Neural progenitor cell (in vitro differentiated cells): ENCODE results near the gene MAT2B. TPM values are rescaled to one million over a fixed set of nuclear protein-coding genes. Genes with fewer than 3 reads are reported as not detected.

Experiments used
- DNase-seq: peaks from one replicate; pipeline ENCODE4 v3.0.0-alpha.2; 2016; ENCODE audit warnings: low spot score
- H2AFZ ChIP-seq: fragments of 200-600 bp; sonication (generic); replicated peaks from 2 replicates; pipeline ENCODE4 v1.6.1; 2016; ENCODE audit warnings: antibody characterized with exemption
- H3F3A ChIP-seq: fragments of 200-600 bp; sonication (generic); 2 replicates; pipeline ENCODE4 v1.6.1; 2016; ENCODE audit warnings: antibody characterized with exemption, low read depth
- H3K27ac ChIP-seq: fragments of 200-600 bp; sonication (generic); 2 replicates; pipeline ENCODE4 v1.5.1; 2016; ENCODE audit warnings: mild to moderate bottlenecking
- H3K27me3 ChIP-seq: fragments of 200-600 bp; sonication (generic); 2 replicates; pipeline ENCODE4 v1.6.1; 2016; ENCODE audit warnings: mild to moderate bottlenecking, moderate library complexity
- H3K36me3 ChIP-seq: fragments of 200-600 bp; sonication (generic); 2 replicates; pipeline ENCODE4 v1.5.1; 2016
- H3K4me1 ChIP-seq: fragments of 200-600 bp; sonication (generic); 2 replicates; pipeline ENCODE4 v1.6.1; 2016; ENCODE audit warnings: mixed run types
- H3K4me2 ChIP-seq: fragments of 200-600 bp; sonication (generic); 2 replicates; pipeline ENCODE4 v1.6.1; 2016
- H3K4me3 ChIP-seq: fragments of 200-600 bp; sonication (generic); 2 replicates; pipeline ENCODE4 v1.5.1; 2016
- H3K79me2 ChIP-seq: fragments of 200-600 bp; sonication (generic); 2 replicates; pipeline ENCODE4 v1.6.1; 2016; ENCODE audit warnings: low read depth
- H3K9ac ChIP-seq: fragments of 200-600 bp; sonication (generic); 2 replicates; pipeline ENCODE4 v1.6.1; 2016
- H3K9me3 ChIP-seq: fragments of 200-600 bp; sonication (generic); 2 replicates; pipeline ENCODE4 v1.5.1; 2016; ENCODE audit warnings: low read depth
- H4K20me1 ChIP-seq: fragments of 200-600 bp; sonication (generic); 2 replicates; pipeline ENCODE4 v1.6.1; 2016; ENCODE audit warnings: low read depth
- H3K27ac Mint-ChIP-seq: 3 replicates; pipeline ENCODE4 v1.8.0; 2021; ENCODE audit warnings: mixed read lengths
- H3K27me3 Mint-ChIP-seq: 2 replicates; pipeline ENCODE4 v1.8.0; 2022; ENCODE audit warnings: low read depth, mild to moderate bottlenecking, inconsistent platforms, moderate library complexity, mixed read lengths; ENCODE audit not compliant: insufficient read depth
- H3K36me3 Mint-ChIP-seq: 3 replicates; pipeline ENCODE4 v1.8.0; 2021; ENCODE audit warnings: mixed read lengths
- H3K4me1 Mint-ChIP-seq: 3 replicates; pipeline ENCODE4 v1.8.0; 2021; ENCODE audit warnings: mixed read lengths
- H3K4me3 Mint-ChIP-seq: 3 replicates; pipeline ENCODE4 v1.8.0; 2021; ENCODE audit warnings: mild to moderate bottlenecking, moderate library complexity, mixed read lengths
- H3K9me3 Mint-ChIP-seq: 3 replicates; pipeline ENCODE4 v1.8.0; 2020; ENCODE audit warnings: mixed read lengths
- EZH2 ChIP-seq: fragments of 200-600 bp; sonication (generic); IDR thresholded peaks from 2 replicates; pipeline ENCODE4 v1.6.1; 2017; ENCODE audit warnings: antibody characterized with exemption, mild to moderate bottlenecking, moderate library complexity
- EZH2phosphoT487 ChIP-seq: fragments of 200-600 bp; sonication (generic); IDR thresholded peaks from 2 replicates; pipeline ENCODE4 v1.6.1; 2017; ENCODE audit warnings: antibody characterized with exemption
- total RNA-seq: library from RNA; depleted of rRNA; stranded (reverse); fragments of >200 nt; gene quantifications from 2 replicates; pipeline ENCODE4 v1.2.3, GENCODE V29; 2015; ENCODE audit warnings: low replicate concordance
- TF ChIP-seq, protein P1 (sequence below): fragments of 200-600 bp; sonication (generic); IDR thresholded peaks from 2 replicates; pipeline ENCODE4 v1.5.1; 2017; ENCODE audit warnings: antibody characterized with exemption, mild to moderate bottlenecking

Gene MAT2B
- total RNA-seq, 1 donor from 2014 or later: 69.0 TPM

DNA sequence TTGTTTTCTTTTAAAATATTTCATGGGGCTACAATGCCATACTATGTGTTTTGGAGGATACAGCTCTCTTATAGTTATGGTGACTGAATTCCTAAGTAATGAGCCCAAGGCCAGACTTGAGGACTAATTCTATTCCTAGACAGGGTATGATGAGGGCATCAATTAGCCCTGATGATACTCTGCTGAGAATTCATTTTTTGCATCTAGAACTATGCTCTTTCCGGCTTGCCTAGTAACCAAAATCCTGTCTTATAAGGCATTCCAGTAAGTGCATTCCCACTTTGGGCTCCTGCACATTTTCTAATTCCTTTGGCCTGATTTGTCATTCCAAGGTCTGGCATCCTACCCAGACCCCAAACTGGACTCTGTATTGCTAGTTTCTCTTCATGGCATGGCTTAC, 62.4 kb downstream of the MAT2B start:
- H3K4me1 ChIP-seq: peaks cover 36% of the 10 kb centered on the region
- no peak overlapping the region for H3K4me2 ChIP-seq
- no peaks in the 10 kb centered on the region for H3K79me2 ChIP-seq
- Mint-ChIP-seq H3K4me1 (peaks cover 38% of the 10 kb centered on the region), H3K36me3 (no peaks in the 10 kb centered on the region), H3K27ac (no peak overlapping the region), H3K27me3 (peaks cover 8% of the 10 kb centered on the region), H3K9me3 (no peaks in the 10 kb centered on the region), H3K4me3 (no peak overlapping the region)
- H4K20me1 ChIP-seq: no peaks in the 10 kb centered on the region
- no peak overlapping the region for H3K4me3 ChIP-seq
- H3K27me3 ChIP-seq: peaks cover 48% of the 10 kb centered on the region
- H3F3A ChIP-seq: peaks cover 24% of the 10 kb centered on the region
- no peak overlapping the region for H3K27ac ChIP-seq
- H3K36me3 ChIP-seq: no peaks in the 10 kb centered on the region
- H3K9ac ChIP-seq: no peak overlapping the region
- no peak overlapping the region for H2AFZ ChIP-seq
- DNase-seq: no peak
- TF ChIP-seq EZH2: no peak
- TF ChIP-seq, protein P1, sequence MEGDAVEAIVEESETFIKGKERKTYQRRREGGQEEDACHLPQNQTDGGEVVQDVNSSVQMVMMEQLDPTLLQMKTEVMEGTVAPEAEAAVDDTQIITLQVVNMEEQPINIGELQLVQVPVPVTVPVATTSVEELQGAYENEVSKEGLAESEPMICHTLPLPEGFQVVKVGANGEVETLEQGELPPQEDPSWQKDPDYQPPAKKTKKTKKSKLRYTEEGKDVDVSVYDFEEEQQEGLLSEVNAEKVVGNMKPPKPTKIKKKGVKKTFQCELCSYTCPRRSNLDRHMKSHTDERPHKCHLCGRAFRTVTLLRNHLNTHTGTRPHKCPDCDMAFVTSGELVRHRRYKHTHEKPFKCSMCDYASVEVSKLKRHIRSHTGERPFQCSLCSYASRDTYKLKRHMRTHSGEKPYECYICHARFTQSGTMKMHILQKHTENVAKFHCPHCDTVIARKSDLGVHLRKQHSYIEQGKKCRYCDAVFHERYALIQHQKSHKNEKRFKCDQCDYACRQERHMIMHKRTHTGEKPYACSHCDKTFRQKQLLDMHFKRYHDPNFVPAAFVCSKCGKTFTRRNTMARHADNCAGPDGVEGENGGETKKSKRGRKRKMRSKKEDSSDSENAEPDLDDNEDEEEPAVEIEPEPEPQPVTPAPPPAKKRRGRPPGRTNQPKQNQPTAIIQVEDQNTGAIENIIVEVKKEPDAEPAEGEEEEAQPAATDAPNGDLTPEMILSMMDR: no peak
- no peak for TF ChIP-seq EZH2phosphoT487
- no peaks in the 10 kb centered on the region for H3K9me3 ChIP-seq

Other genes with a start within 250 kb of the MAT2B start
- 593 and 933 TPM in 2 replicates for gene CCNG1, start 68.0 kb upstream of the MAT2B start, total RNA-seq
- 30.0 and 68.2 TPM in 2 replicates for gene NUDCD2, start 45.5 kb upstream of the MAT2B start, total RNA-seq
- gene HMMR, start 45.0 kb upstream of the MAT2B start, total RNA-seq: 144 and 225 TPM in 2 replicates